Measurements from ENCODE around the gene ABCB6.

The ABCB6 gene

DNA sequence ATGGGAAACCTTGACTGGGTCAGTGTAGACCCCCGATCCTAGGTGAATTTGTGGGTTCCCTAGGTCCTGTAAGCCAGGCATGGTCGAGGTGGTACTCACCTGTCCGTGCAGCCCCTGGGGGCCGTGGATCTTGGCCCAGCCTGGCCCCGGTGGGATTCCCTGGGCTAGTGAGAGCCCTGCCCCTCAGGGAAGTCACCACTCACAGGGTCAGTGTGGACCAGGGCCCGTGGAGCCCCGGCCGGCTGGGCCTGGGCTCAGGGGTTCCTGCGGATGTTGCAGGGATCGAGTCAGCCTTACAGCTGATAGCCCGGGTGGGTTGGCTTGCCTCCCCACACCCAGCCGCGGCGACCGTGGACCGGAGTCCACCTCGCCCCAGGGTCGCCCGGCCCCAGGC lies 10.2 kb upstream of the ABCB6 start:
- TF ChIP-seq, protein P1, sequence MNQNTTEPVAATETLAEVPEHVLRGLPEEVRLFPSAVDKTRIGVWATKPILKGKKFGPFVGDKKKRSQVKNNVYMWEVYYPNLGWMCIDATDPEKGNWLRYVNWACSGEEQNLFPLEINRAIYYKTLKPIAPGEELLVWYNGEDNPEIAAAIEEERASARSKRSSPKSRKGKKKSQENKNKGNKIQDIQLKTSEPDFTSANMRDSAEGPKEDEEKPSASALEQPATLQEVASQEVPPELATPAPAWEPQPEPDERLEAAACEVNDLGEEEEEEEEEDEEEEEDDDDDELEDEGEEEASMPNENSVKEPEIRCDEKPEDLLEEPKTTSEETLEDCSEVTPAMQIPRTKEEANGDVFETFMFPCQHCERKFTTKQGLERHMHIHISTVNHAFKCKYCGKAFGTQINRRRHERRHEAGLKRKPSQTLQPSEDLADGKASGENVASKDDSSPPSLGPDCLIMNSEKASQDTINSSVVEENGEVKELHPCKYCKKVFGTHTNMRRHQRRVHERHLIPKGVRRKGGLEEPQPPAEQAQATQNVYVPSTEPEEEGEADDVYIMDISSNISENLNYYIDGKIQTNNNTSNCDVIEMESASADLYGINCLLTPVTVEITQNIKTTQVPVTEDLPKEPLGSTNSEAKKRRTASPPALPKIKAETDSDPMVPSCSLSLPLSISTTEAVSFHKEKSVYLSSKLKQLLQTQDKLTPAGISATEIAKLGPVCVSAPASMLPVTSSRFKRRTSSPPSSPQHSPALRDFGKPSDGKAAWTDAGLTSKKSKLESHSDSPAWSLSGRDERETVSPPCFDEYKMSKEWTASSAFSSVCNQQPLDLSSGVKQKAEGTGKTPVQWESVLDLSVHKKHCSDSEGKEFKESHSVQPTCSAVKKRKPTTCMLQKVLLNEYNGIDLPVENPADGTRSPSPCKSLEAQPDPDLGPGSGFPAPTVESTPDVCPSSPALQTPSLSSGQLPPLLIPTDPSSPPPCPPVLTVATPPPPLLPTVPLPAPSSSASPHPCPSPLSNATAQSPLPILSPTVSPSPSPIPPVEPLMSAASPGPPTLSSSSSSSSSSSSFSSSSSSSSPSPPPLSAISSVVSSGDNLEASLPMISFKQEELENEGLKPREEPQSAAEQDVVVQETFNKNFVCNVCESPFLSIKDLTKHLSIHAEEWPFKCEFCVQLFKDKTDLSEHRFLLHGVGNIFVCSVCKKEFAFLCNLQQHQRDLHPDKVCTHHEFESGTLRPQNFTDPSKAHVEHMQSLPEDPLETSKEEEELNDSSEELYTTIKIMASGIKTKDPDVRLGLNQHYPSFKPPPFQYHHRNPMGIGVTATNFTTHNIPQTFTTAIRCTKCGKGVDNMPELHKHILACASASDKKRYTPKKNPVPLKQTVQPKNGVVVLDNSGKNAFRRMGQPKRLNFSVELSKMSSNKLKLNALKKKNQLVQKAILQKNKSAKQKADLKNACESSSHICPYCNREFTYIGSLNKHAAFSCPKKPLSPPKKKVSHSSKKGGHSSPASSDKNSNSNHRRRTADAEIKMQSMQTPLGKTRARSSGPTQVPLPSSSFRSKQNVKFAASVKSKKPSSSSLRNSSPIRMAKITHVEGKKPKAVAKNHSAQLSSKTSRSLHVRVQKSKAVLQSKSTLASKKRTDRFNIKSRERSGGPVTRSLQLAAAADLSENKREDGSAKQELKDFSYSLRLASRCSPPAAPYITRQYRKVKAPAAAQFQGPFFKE (tag by site-specific recombination; IDR thresholded peaks at IDR 0.05; ENCODE audit: borderline replicate concordance): no peak
- no peak for TF ChIP-seq ZNF707 (tag by site-specific recombination; IDR thresholded peaks at IDR 0.05)
- no peak for TF ChIP-seq ZNF626 (tag by site-specific recombination; IDR thresholded peaks at IDR 0.05)
- TF ChIP-seq, protein P2, sequence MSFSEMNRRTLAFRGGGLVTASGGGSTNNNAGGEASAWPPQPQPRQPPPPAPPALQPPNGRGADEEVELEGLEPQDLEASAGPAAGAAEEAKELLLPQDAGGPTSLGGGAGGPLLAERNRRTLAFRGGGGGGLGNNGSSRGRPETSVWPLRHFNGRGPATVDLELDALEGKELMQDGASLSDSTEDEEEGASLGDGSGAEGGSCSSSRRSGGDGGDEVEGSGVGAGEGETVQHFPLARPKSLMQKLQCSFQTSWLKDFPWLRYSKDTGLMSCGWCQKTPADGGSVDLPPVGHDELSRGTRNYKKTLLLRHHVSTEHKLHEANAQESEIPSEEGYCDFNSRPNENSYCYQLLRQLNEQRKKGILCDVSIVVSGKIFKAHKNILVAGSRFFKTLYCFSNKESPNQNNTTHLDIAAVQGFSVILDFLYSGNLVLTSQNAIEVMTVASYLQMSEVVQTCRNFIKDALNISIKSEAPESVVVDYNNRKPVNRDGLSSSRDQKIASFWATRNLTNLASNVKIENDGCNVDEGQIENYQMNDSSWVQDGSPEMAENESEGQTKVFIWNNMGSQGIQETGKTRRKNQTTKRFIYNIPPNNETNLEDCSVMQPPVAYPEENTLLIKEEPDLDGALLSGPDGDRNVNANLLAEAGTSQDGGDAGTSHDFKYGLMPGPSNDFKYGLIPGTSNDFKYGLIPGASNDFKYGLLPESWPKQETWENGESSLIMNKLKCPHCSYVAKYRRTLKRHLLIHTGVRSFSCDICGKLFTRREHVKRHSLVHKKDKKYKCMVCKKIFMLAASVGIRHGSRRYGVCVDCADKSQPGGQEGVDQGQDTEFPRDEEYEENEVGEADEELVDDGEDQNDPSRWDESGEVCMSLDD (tag by site-specific recombination; IDR thresholded peaks at IDR 0.05): 0 out of 2 replicates have a peak, but pooled peaks have one; percentile 17
- no peak for TF ChIP-seq ZNF777 (tag by site-specific recombination; IDR thresholded peaks at IDR 0.05; ENCODE audit: borderline replicate concordance)
- no peak for TF ChIP-seq ZNF132 (tag by site-specific recombination; IDR thresholded peaks at IDR 0.05; ENCODE audit: borderline replicate concordance)
- no peak for TF ChIP-seq ZNF701 (tag by site-specific recombination; IDR thresholded peaks at IDR 0.05)
- peak; percentile 72; the same call in 1 of the 2 replicates for TF ChIP-seq ZXDB (tag by site-specific recombination; IDR thresholded peaks at IDR 0.05)
- Histone ChIP-seq H3K9me3 (ENCODE audit: control insufficient read depth, insufficient read depth, low read depth, low read length) (no peaks in the 10 kb centered on the region), H3K4me1 (ENCODE audit: control insufficient read depth, insufficient read depth, low read length) (peaks cover 4% of the 10 kb centered on the region; the same call in 1 of the 2 replicates), H3K27ac (ENCODE audit: extremely low read depth, low read depth, low read length) (peak overlapping the region; percentile 81; the same call in 1 of the 2 replicates), H3K4me3 (ENCODE audit: low read depth, low read length) (peak overlapping the region; percentile 83), H3K36me3 (ENCODE audit: control insufficient read depth in 2 of 2, insufficient read depth in 1 of 2, low read length in 2 of 2) (peaks cover 17 to 65% of the 10 kb centered on the region in 2 experiments)
- CTCF ChIA-PET: interaction anchor here (1.7 to 9.1 kb wide), 3 partner anchors 11 to 68 kb away, joined by 5 to 65 read pairs (median 8); no protein-coding TSS in a partner anchor
- POLR2A ChIA-PET: interaction anchor here (0.5 to 2.8 kb wide), 10 partner anchors 8 to 66 kb away, joined by 3 to 16 read pairs (median 8); partner anchors contain the start of genes ABCB6, DNAJB2, GLB1L and SLC23A3

DNA sequence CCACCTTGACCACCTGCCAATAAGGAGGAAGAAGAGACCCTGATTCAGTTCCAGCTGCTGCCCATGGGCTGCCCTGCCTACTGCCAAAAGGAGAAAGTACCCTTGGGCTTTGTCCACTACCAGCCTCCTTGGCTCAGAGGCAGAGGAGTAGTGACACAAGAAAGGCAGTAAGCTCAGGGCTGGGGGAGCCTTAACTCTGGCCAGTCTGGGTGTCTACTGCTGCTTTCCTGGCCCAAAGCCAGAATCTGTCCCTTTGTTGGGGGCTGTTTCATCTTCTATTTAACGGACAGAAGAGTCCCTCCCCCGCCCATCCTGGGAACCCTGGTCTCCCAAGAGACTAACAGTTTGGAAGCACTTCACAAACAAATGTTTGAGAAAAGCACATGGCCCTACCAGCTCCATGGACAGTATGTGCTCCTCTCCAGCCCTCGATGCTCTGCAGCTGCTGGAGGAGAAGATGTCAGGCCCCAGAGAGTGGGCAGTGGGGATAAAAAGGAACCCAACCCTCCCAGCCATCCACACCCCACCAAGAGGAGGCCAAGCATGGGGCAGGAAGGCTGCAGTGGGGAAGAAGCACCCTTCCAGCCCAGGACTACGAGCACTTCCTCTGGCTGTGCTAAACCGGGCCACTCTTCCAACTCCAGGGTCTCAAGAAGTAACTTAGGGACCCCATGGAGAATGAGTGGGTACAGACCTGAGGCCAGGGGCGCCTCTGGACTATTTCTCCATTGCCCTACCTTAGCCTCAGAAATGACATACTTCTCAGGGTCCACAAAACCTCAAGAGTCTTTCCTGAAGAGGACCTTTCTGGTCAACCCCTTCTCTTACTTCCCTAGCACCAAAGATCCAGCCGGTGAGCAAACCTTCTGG lies 9.5 kb upstream of the ABCB6 start:
- Histone ChIP-seq H3K9me3 (ENCODE audit: control insufficient read depth, insufficient read depth, low read depth, low read length) (no peaks in the 10 kb centered on the region), H3K4me3 (ENCODE audit: low read depth, low read length) (peak overlapping the region; percentile 83), H3K4me1 (ENCODE audit: control insufficient read depth, insufficient read depth, low read length) (peaks cover 4% of the 10 kb centered on the region; the same call in 1 of the 2 replicates), H3K36me3 (ENCODE audit: control insufficient read depth in 2 of 2, insufficient read depth in 1 of 2, low read length in 2 of 2) (peaks cover 17 to 65% of the 10 kb centered on the region in 2 experiments), H3K27ac (ENCODE audit: extremely low read depth, low read depth, low read length) (peak overlapping the region; percentile 81; the same call in 1 of the 2 replicates)
- TF ChIP-seq ZNF658 (tag by site-specific recombination; IDR thresholded peaks at IDR 0.05) (no peak), ZNF510 (tag by site-specific recombination; IDR thresholded peaks at IDR 0.05; ENCODE audit: insufficient replicate concordance) (no peak), ZNF157 (tag by site-specific recombination; IDR thresholded peaks at IDR 0.05) (no peak), ZNF2 (tag by site-specific recombination; IDR thresholded peaks at IDR 0.05) (no peak), SP7 (tag by site-specific recombination; IDR thresholded peaks at IDR 0.05) (no peak), ZFP37 (tag by site-specific recombination; IDR thresholded peaks at IDR 0.05) (no peak), ZNF140 (tag by site-specific recombination; IDR thresholded peaks at IDR 0.05) (no peak), MZF1 (tag by site-specific recombination; IDR thresholded peaks at IDR 0.05; ENCODE audit: borderline replicate concordance) (no peak)
- TF ChIP-seq, protein P3, sequence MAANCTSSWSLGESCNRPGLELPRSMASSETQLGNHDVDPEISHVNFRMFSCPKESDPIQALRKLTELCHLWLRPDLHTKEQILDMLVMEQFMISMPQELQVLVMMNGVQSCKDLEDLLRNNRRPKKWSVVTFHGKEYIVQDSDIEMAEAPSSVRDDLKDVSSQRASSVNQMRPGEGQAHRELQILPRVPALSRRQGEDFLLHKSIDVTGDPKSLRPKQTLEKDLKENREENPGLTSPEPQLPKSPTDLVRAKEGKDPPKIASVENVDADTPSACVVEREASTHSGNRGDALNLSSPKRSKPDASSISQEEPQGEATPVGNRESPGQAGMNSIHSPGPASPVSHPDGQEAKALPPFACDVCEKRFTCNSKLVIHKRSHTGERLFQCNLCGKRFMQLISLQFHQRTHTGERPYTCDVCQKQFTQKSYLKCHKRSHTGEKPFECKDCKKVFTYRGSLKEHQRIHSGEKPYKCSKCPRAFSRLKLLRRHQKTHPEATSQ (tag by site-specific recombination; IDR thresholded peaks at IDR 0.05): no peak
- TF ChIP-seq, protein P4, sequence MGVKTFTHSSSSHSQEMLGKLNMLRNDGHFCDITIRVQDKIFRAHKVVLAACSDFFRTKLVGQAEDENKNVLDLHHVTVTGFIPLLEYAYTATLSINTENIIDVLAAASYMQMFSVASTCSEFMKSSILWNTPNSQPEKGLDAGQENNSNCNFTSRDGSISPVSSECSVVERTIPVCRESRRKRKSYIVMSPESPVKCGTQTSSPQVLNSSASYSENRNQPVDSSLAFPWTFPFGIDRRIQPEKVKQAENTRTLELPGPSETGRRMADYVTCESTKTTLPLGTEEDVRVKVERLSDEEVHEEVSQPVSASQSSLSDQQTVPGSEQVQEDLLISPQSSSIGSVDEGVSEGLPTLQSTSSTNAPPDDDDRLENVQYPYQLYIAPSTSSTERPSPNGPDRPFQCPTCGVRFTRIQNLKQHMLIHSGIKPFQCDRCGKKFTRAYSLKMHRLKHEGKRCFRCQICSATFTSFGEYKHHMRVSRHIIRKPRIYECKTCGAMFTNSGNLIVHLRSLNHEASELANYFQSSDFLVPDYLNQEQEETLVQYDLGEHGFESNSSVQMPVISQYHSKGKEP (tag by site-specific recombination; IDR thresholded peaks at IDR 0.05): no peak
- ChIA-PET POLR2A (interaction anchor here (0.6 to 2.8 kb wide), 6 partner anchors 8 to 50 kb away, joined by 5 to 16 read pairs (median 6); partner anchors contain the start of genes ABCB6, GLB1L and STK16), CTCF (interaction anchor here (0.7 to 9.1 kb wide), 4 partner anchors 50 to 72 kb away, joined by 3 to 65 read pairs (median 4); no protein-coding TSS in a partner anchor)
